ENCODE measurements around the gene PMPCA. TPM values are rescaled to one million over a fixed set of nuclear protein-coding genes. Genes with fewer than 3 reads are reported as not detected.
A peak's percentile ranks its signal among the peaks of the same experiment; 100 is the strongest.

The PMPCA gene
- total RNA-seq, 4 donors from 2014 or later, result 35.9 to 63.1 (median 42.7) TPM

- no peak for ATAC-seq
- Histone ChIP-seq H3K9me3 (no peaks in the 10 kb centered on the region), H3K27me3 (no peaks in the 10 kb centered on the region), H3K4me1 (peaks cover 16 to 25% of the 10 kb centered on the region in 2 donors), H3K36me3 (peaks cover 0 to 55% of the 10 kb centered on the region in 2 donors), H3K4me3 (no peak overlapping the region), H3K27ac (no peak overlapping the region)
- TF ChIP-seq, protein P1, sequence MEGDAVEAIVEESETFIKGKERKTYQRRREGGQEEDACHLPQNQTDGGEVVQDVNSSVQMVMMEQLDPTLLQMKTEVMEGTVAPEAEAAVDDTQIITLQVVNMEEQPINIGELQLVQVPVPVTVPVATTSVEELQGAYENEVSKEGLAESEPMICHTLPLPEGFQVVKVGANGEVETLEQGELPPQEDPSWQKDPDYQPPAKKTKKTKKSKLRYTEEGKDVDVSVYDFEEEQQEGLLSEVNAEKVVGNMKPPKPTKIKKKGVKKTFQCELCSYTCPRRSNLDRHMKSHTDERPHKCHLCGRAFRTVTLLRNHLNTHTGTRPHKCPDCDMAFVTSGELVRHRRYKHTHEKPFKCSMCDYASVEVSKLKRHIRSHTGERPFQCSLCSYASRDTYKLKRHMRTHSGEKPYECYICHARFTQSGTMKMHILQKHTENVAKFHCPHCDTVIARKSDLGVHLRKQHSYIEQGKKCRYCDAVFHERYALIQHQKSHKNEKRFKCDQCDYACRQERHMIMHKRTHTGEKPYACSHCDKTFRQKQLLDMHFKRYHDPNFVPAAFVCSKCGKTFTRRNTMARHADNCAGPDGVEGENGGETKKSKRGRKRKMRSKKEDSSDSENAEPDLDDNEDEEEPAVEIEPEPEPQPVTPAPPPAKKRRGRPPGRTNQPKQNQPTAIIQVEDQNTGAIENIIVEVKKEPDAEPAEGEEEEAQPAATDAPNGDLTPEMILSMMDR (IDR thresholded peaks at IDR 0.05 in 4 of 5, conservative IDR thresholded peaks at IDR 0.05 in 1 of 5), result no peak
- TF ChIP-seq POLR2A (IDR thresholded peaks at IDR 0.05), result no peak
- intact Hi-C loops (cut with DNase I; ENCODE audit: low total_unique reads) (loop anchor here (10.0 kb wide), 1 partner anchor 443 kb away; the partner anchor contains the start of gene UBAC1), in situ Hi-C loops (cut with MboI; ENCODE audit: low sequenced_read_pairs in 4 of 4) (no loop called here)
- no peak for DNase-seq
These were observed 2.5 kb upstream of the PMPCA start for GRCh38 chr9:136407911-136408310.

DNA sequence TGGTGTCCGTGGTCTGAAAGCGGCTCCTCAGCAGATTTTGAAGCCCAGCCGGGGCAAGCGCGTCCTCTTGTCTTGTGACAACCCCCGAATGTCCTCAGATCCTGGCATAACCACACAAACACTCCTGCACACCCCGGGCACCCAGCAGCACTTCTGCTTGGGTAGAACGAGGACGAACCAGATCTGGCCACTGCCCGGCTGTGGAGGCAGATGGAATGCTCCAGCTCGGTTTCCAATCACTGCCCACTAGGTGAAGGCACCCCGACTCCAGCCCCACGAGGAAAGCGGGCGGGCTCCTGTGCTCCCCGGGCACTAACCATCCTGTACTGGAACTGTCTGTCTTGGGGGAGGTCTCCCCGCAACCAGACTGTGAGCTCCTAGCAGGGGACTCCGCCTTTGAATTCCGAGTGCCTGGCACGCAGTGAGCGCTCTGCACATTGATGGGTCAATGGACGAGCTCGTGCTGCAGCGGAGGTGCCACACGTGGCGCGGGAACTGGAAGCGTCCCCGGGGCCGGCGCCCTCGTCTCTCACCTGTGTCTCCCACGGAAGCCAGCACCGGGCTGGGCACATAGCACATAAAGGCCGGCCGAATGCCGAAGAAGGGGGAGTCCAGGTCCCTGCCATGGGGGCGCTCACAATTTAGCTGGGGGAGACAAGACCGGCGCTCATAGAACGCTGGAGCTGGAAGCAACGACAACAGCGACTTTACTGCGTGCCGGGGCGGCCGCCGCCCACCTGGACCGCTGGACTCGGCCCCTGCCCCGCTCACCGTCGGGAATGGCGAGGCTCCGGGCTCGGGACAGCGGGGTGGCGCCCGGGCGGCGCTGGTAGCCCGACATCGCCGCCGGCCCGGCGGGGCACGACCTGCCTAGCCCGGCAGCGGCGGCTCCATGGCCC is 652 bp upstream of the PMPCA start:
- intact Hi-C loops (cut with DNase I; ENCODE audit: low total_unique reads), result loop anchor here (1.0 to 10.0 kb wide), 4 partner anchors 10 to 445 kb away; partner anchors contain the start of genes INPP5E, SEC16A, SNAPC4 and UBAC1

GRCh38 chr9:136411378-136411777 is 920 bp downstream of the PMPCA start:
- peaks cover 16 to 25% of the 10 kb centered on the region in 2 donors for H3K4me1 ChIP-seq
- in situ Hi-C loops (cut with MboI; ENCODE audit: low sequenced_read_pairs in 4 of 4), result no loop called here
- H3K27ac ChIP-seq, result peak overlapping the region; percentile 81 to 93 (median 90)
- peaks cover 0 to 59% of the 10 kb centered on the region in 2 donors for H3K36me3 ChIP-seq
- DNase-seq, result no peak
- no peak for TF ChIP-seq POLR2A (IDR thresholded peaks at IDR 0.05)
- TF ChIP-seq, protein P1 (IDR thresholded peaks at IDR 0.05 in 4 of 5, conservative IDR thresholded peaks at IDR 0.05 in 1 of 5), result no peak
- peak overlapping the region; percentile 76 to 97 (median 82) for H3K4me3 ChIP-seq
- H3K9me3 ChIP-seq, result no peaks in the 10 kb centered on the region
- intact Hi-C loops (cut with DNase I; ENCODE audit: low total_unique reads), result loop anchor here (2.0 kb wide), 1 partner anchor 27 kb away; the partner anchor contains the start of gene INPP5E
- H3K27me3 ChIP-seq, result no peaks in the 10 kb centered on the region
- ATAC-seq, result no peak

More for the DNA sequence above, 652 bp upstream of the PMPCA start:
- TF ChIP-seq, protein P1 (IDR thresholded peaks at IDR 0.05 in 4 of 5, conservative IDR thresholded peaks at IDR 0.05 in 1 of 5), result no peak
- TF ChIP-seq POLR2A (IDR thresholded peaks at IDR 0.05), result no peak
- H3K27ac ChIP-seq, result peak overlapping the region; percentile 81 to 93 (median 84)
- H3K9me3 ChIP-seq, result no peaks in the 10 kb centered on the region
- H3K4me3 ChIP-seq, result peak overlapping the region; percentile 69 to 88 (median 74)
- peak; percentile 64 to 70 for ATAC-seq
- H3K4me1 ChIP-seq, result peaks cover 16 to 25% of the 10 kb centered on the region in 2 donors
- peaks cover 0 to 59% of the 10 kb centered on the region in 2 donors for H3K36me3 ChIP-seq
- H3K27me3 ChIP-seq, result no peaks in the 10 kb centered on the region
- DNase-seq, result peak; percentile 42 to 55
- in situ Hi-C loops (cut with MboI; ENCODE audit: low sequenced_read_pairs in 4 of 4), result no loop called here

DNA sequence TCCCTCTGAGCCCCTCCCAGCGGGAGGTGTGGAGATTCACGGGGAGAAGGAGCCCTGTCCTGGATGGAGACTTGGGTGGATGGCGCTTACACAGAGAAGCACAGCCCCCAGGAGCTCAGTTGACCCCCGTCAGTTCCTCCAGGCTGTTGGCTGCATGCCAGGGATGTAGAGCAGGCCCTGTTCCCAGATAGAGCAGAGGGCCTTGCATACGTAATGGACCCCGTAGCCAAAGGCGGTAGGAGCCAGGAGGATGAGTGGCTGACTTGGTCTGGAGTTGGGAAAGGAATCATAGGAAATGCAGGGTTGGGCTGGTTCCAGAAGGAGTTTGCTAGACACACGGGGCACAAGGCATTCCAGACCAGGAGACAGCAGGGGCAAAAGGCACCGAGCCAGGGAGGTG is 2.5 kb downstream of the PMPCA start:
- Histone ChIP-seq H3K36me3 (peaks cover 0 to 63% of the 10 kb centered on the region in 2 donors), H3K4me1 (peaks cover 16 to 25% of the 10 kb centered on the region in 2 donors), H3K4me3 (no peak overlapping the region), H3K27me3 (no peaks in the 10 kb centered on the region), H3K27ac (no peak overlapping the region), H3K9me3 (no peaks in the 10 kb centered on the region)
- intact Hi-C loops (cut with DNase I; ENCODE audit: low total_unique reads) (no loop called here), in situ Hi-C loops (cut with MboI; ENCODE audit: low sequenced_read_pairs in 4 of 4) (no loop called here)
- ATAC-seq, result no peak
- no peak for DNase-seq
- TF ChIP-seq, protein P1 (IDR thresholded peaks at IDR 0.05 in 4 of 5, conservative IDR thresholded peaks at IDR 0.05 in 1 of 5), result no peak
- no peak for TF ChIP-seq POLR2A (IDR thresholded peaks at IDR 0.05)

Data from gastrocnemius medialis (tissue), 4 donors.